GM23338 (cell line): ENCODE results near the gene ZNF581.

Experiments used
- CREB1 ChIP-seq: fragments of 250-450 bp; sonication (Bioruptor Pico); IDR thresholded peaks from 2 replicates; pipeline ENCODE4 v1.5.0; 2020; ENCODE audit warnings: low read depth, mild to moderate bottlenecking, moderate library complexity
- EZH2 ChIP-seq: fragments of 200-600 bp; sonication (generic); IDR thresholded peaks from one replicate; pipeline ENCODE4 v1.8.0; 2017; ENCODE audit warnings: antibody characterized with exemption, mild to moderate bottlenecking, low read depth; ENCODE audit not compliant: unreplicated experiment
- EZH2phosphoT487 ChIP-seq: fragments of 200-600 bp; sonication (generic); IDR thresholded peaks from one replicate; pipeline ENCODE4 v1.8.1; 2018; ENCODE audit warnings: antibody characterized with exemption; ENCODE audit not compliant: unreplicated experiment
- JUNB ChIP-seq: IDR thresholded peaks from one replicate; pipeline ENCODE4 v1.6.1; 2016; ENCODE audit warnings: antibody characterized with exemption; ENCODE audit not compliant: unreplicated experiment
- POLR2AphosphoS5 ChIP-seq: IDR thresholded peaks from 2 replicates; pipeline ENCODE4 v1.6.1; 2016; ENCODE audit warnings: antibody characterized with exemption, low read depth
- TF ChIP-seq, protein P1 (sequence below), 2 experiments: fragments of 200-600 bp in 1 of 2; sonication (generic) in 1 of 2; conservative IDR thresholded peaks; 2 replicates each; pipeline versions ENCODE4 v1.5.1 to v1.6.1; 2016 to 2017; ENCODE audit warnings: antibody characterized with exemption in 2 of 2, low read depth in 2 of 2, mild to moderate bottlenecking in 2 of 2, moderate library complexity in 1 of 2
- TF ChIP-seq, protein P2 (sequence below): IDR thresholded peaks from one replicate; pipeline ENCODE4 v1.6.1; 2018; ENCODE audit warnings: antibody characterized with exemption; ENCODE audit not compliant: unreplicated experiment

DNA sequence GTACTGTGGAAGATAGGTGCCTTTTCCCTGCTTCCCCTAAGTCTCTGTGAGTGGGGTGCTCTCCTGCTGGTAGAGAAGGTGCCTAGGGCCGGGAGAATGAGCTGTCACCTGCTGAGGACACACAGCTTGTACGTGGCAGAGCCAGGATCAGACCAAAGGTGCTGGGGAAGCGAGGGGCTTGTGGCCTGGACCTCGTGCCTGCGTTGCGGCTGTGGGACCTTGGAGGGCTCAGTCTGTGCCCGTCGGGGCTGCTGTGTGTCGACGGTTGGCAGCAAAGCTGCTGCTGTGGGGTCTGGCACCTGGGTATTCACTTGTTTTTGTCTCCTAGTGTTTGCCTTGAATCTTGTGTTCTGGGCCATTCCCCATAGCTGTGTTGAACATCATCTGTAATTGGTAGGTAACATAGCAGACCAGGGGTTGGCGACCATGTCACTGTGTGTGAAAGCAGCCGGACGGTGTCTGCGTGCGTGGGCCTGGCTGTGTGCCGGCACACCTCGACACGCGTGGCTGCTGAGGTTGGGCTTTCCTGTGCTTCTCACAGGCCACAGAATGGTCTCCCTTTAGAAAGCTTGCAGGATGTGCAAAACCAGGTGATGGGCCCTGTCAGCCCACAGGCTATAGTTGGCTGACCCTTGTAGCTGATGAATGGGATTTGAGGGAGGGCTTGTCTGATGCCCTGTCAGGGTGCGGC lies 20.5 kb downstream of the ZNF581 start:
- TF ChIP-seq, protein P1, sequence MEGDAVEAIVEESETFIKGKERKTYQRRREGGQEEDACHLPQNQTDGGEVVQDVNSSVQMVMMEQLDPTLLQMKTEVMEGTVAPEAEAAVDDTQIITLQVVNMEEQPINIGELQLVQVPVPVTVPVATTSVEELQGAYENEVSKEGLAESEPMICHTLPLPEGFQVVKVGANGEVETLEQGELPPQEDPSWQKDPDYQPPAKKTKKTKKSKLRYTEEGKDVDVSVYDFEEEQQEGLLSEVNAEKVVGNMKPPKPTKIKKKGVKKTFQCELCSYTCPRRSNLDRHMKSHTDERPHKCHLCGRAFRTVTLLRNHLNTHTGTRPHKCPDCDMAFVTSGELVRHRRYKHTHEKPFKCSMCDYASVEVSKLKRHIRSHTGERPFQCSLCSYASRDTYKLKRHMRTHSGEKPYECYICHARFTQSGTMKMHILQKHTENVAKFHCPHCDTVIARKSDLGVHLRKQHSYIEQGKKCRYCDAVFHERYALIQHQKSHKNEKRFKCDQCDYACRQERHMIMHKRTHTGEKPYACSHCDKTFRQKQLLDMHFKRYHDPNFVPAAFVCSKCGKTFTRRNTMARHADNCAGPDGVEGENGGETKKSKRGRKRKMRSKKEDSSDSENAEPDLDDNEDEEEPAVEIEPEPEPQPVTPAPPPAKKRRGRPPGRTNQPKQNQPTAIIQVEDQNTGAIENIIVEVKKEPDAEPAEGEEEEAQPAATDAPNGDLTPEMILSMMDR (conservative IDR thresholded peaks at IDR 0.05; ENCODE audit: low read depth in 2 of 2): no peak
- TF ChIP-seq EZH2: no peak
- no peak for TF ChIP-seq POLR2AphosphoS5
- TF ChIP-seq, protein P2, sequence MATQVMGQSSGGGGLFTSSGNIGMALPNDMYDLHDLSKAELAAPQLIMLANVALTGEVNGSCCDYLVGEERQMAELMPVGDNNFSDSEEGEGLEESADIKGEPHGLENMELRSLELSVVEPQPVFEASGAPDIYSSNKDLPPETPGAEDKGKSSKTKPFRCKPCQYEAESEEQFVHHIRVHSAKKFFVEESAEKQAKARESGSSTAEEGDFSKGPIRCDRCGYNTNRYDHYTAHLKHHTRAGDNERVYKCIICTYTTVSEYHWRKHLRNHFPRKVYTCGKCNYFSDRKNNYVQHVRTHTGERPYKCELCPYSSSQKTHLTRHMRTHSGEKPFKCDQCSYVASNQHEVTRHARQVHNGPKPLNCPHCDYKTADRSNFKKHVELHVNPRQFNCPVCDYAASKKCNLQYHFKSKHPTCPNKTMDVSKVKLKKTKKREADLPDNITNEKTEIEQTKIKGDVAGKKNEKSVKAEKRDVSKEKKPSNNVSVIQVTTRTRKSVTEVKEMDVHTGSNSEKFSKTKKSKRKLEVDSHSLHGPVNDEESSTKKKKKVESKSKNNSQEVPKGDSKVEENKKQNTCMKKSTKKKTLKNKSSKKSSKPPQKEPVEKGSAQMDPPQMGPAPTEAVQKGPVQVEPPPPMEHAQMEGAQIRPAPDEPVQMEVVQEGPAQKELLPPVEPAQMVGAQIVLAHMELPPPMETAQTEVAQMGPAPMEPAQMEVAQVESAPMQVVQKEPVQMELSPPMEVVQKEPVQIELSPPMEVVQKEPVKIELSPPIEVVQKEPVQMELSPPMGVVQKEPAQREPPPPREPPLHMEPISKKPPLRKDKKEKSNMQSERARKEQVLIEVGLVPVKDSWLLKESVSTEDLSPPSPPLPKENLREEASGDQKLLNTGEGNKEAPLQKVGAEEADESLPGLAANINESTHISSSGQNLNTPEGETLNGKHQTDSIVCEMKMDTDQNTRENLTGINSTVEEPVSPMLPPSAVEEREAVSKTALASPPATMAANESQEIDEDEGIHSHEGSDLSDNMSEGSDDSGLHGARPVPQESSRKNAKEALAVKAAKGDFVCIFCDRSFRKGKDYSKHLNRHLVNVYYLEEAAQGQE: no peak
- no peak for TF ChIP-seq JUNB
- TF ChIP-seq CREB1 (CRISPR knock-in tag): no peak
- no peak for TF ChIP-seq EZH2phosphoT487
